UCSD-AML1 (cell line): ENCODE measurements around the gene PABPN1L.

Source experiments
- DNase-seq: peaks from one replicate; lab custom pipeline; 2025; ENCODE audit not compliant: unreplicated experiment; lab: John Stamatoyannopoulos, UW

Gene PABPN1L

GRCh38 chr16:88814144-88814502 lies 52.3 kb downstream of the PABPN1L start:
- DNase-seq = no peak
